ENCODE results near the gene ZNF354B.
"Not testable (repeated sequence)": the region's sequence is repeated elsewhere in the genome, so short reads cannot be mapped to it uniquely, and the experiment has no call there.

- not testable (repeated sequence) for TF ChIP-seq CTCF, POLR2A (IDR thresholded peaks at IDR 0.05)
Measured at GRCh38 chr5:178840399-178840798, 19.4 kb upstream of the ZNF354B start.

Measured in prostate gland (tissue), 2 donors.